PC-3 (cell line): Measurements from ENCODE around the gene INVS. TPM values are rescaled to one million over a fixed set of nuclear protein-coding genes. Genes with fewer than 3 reads are reported as not detected.

Experiments used
- ATAC-seq: fragments of 200-7000 bp; cut with Tn5 transposase; 2 replicates; pipeline ENCODE4 v1.9.1; 2020; ENCODE audit warnings: mild to moderate bottlenecking, moderate library complexity
- BruUV-seq: library from RNA; stranded (reverse); fragments of 400-500 nt; replicated peaks from 2 replicates; lab custom pipeline; 2021; lab: Mats Ljungman, UMichigan
- CTCF ChIA-PET: fragments of 300-600 bp; sonication (Branson Sonifier 250); formaldehyde crosslinking; loops from one replicate; lab custom pipeline; 2022; ENCODE audit warnings: antibody characterized with exemption; lab: Charles Lee
- POLR2A ChIA-PET: fragments of 300-600 bp; sonication (Branson Sonifier 250); formaldehyde crosslinking; loops from one replicate; lab custom pipeline; 2022; ENCODE audit warnings: antibody characterized with exemption; ENCODE audit not compliant: unreplicated experiment; lab: Charles Lee
- DNase-seq: peaks from one replicate; pipeline ENCODE4 v3.0.0-alpha.2; 2015
- H2AFZ ChIP-seq: fragments of 300-600 bp; sonication (generic); 2 replicates; pipeline ENCODE4 v1.6.0; 2016; ENCODE audit warnings: antibody characterized with exemption, low read length
- H3F3A ChIP-seq: fragments of 300-600 bp; sonication (generic); one replicate; pipeline ENCODE4 v1.6.0; 2017; ENCODE audit warnings: antibody characterized with exemption, low read length, control low read depth, mild to moderate bottlenecking; ENCODE audit not compliant: unreplicated experiment
- H3K27ac ChIP-seq: fragments of 300-600 bp; sonication (generic); 2 replicates; pipeline ENCODE4 v1.5.1; 2016; ENCODE audit warnings: mild to moderate bottlenecking, low read length
- H3K27me3 ChIP-seq: fragments of 300-600 bp; sonication (generic); 2 replicates; pipeline ENCODE4 v1.6.1; 2016; ENCODE audit warnings: low read length, mixed read lengths
- H3K36me3 ChIP-seq: fragments of 300-600 bp; sonication (generic); 2 replicates; pipeline ENCODE4 v1.6.1; 2016; ENCODE audit warnings: low read depth, mixed run types, low read length, mixed read lengths
- H3K4me1 ChIP-seq: fragments of 300-600 bp; sonication (generic); 2 replicates; pipeline ENCODE4 v1.5.1; 2016; ENCODE audit warnings: low read length; ENCODE audit not compliant: insufficient read depth
- H3K4me2 ChIP-seq: fragments of 300-600 bp; sonication (generic); 2 replicates; pipeline ENCODE4 v1.6.0; 2016; ENCODE audit warnings: low read length
- H3K4me3 ChIP-seq: fragments of 300-600 bp; sonication (generic); 2 replicates; pipeline ENCODE4 v1.5.1; 2016; ENCODE audit warnings: mild to moderate bottlenecking, low read length, mixed read lengths
- H3K79me2 ChIP-seq: fragments of 300-600 bp; sonication (generic); 2 replicates; pipeline ENCODE4 v1.6.1; 2017; ENCODE audit warnings: low read length, mixed read lengths
- H3K9ac ChIP-seq: fragments of 300-600 bp; sonication (generic); 2 replicates; pipeline ENCODE4 v1.6.0; 2016; ENCODE audit warnings: mild to moderate bottlenecking, low read length
- H3K9me2 ChIP-seq: fragments of 300-600 bp; sonication (generic); replicated peaks from 2 replicates; pipeline ENCODE4 v1.6.1; 2016; ENCODE audit warnings: mixed run types, low read length, mixed read lengths
- H3K9me3 ChIP-seq: fragments of 300-600 bp; sonication (generic); 2 replicates; pipeline ENCODE4 v1.6.1; 2016; ENCODE audit warnings: low read length, mixed read lengths
- H4K20me1 ChIP-seq: fragments of 300-600 bp; sonication (generic); 2 replicates; pipeline ENCODE4 v1.6.1; 2016; ENCODE audit warnings: low read length, mixed read lengths
- CTCF ChIP-seq: fragments of 300-600 bp; sonication (generic); conservative IDR thresholded peaks from 2 replicates; pipeline ENCODE4 v1.5.1; 2017; ENCODE audit warnings: antibody characterized with exemption, low read depth, mild to moderate bottlenecking, low read length
- EZH2 ChIP-seq: fragments of 300-600 bp; sonication (generic); IDR thresholded peaks from one replicate; pipeline ENCODE4 v1.6.1; 2017; ENCODE audit warnings: antibody characterized with exemption, mild to moderate bottlenecking, low read length; ENCODE audit not compliant: unreplicated experiment
- EZH2phosphoT487 ChIP-seq: fragments of 300-600 bp; sonication (generic); IDR thresholded peaks from 2 replicates; pipeline ENCODE4 v1.6.1; 2018; ENCODE audit warnings: mild to moderate bottlenecking, antibody characterized with exemption, low read length, borderline replicate concordance
- intact Hi-C: fragments of 100-400 bp; cut with micrococcal nuclease; formaldehyde crosslinking; loops from 2 replicates; pipeline ENCODE4 v1.9.0; 2023
- total RNA-seq: library from RNA; depleted of rRNA; stranded (reverse); fragments of >200 nt; gene quantifications from 2 replicates; pipeline ENCODE4 v1.2.3, GENCODE V29; 2014

Gene INVS
- total RNA-seq, 1 experiment from 2014 or later: 8.9 TPM

GRCh38 chr9:100308965-100309564 is 210.0 kb downstream of the INVS start:
- DNase-seq (no peak), ATAC-seq (no peak)
- Histone ChIP-seq H3K36me3 (peaks cover 27% of the 10 kb centered on the region), H3K9ac (no peak overlapping the region), H3K79me2 (peaks cover 13% of the 10 kb centered on the region; the same call in 1 of the 2 replicates), H3K4me3 (no peak overlapping the region), H3K4me2 (no peak overlapping the region), H3F3A (no peaks in the 10 kb centered on the region), H4K20me1 (no peaks in the 10 kb centered on the region), H3K27me3 (no peaks in the 10 kb centered on the region), H3K9me3 (no peaks in the 10 kb centered on the region), H3K4me1 (no peaks in the 10 kb centered on the region), H3K9me2 (no peaks in the 10 kb centered on the region), H3K27ac (no peak overlapping the region), H2AFZ (no peak overlapping the region)
- intact Hi-C loops: no loop called here
- TF ChIP-seq EZH2: no peak
- no peak for TF ChIP-seq EZH2phosphoT487
- TF ChIP-seq CTCF: no peak
- POLR2A ChIA-PET: no interaction called here
- BruUV-seq: no TSS peak
- CTCF ChIA-PET: no interaction called here

GRCh38 chr9:100309992-100310391 is 210.9 kb downstream of the INVS start:
- no peak for TF ChIP-seq CTCF
- TF ChIP-seq EZH2: no peak
- no peak for TF ChIP-seq EZH2phosphoT487
- no peak overlapping the region for H3K4me2 ChIP-seq
- POLR2A ChIA-PET: no interaction called here

GRCh38 chr9:100315561-100315960 is 216.5 kb downstream of the INVS start:
- ChIA-PET CTCF (no interaction called here), POLR2A (no interaction called here)
- Histone ChIP-seq H4K20me1 (0 out of 2 replicates have a peak, but pooled peaks cover 6% of the 10 kb centered on the region), H2AFZ (no peak overlapping the region), H3K4me1 (peaks cover 15% of the 10 kb centered on the region), H3K9me3 (no peaks in the 10 kb centered on the region), H3K9me2 (no peaks in the 10 kb centered on the region), H3K36me3 (peaks cover 35% of the 10 kb centered on the region), H3K27ac (no peak overlapping the region), H3K79me2 (peaks cover 37% of the 10 kb centered on the region), H3K27me3 (no peaks in the 10 kb centered on the region), H3K4me2 (no peak overlapping the region), H3K9ac (no peak overlapping the region), H3K4me3 (no peak overlapping the region), H3F3A (no peaks in the 10 kb centered on the region)
- no TSS peak for BruUV-seq
- ATAC-seq (no peak), DNase-seq (no peak)
- TF ChIP-seq CTCF (no peak), EZH2 (no peak), EZH2phosphoT487 (no peak)
- intact Hi-C loops: no loop called here

More at GRCh38 chr9:100309992-100310391, 210.9 kb downstream of the INVS start:
- no peaks in the 10 kb centered on the region for H3F3A ChIP-seq
- no peaks in the 10 kb centered on the region for H3K4me1 ChIP-seq
- H3K9me3 ChIP-seq: no peaks in the 10 kb centered on the region
- no peak overlapping the region for H3K9ac ChIP-seq
- H3K4me3 ChIP-seq: no peak overlapping the region
- H2AFZ ChIP-seq: no peak overlapping the region
- no peak overlapping the region for H3K27ac ChIP-seq
- no peaks in the 10 kb centered on the region for H4K20me1 ChIP-seq
- H3K9me2 ChIP-seq: no peaks in the 10 kb centered on the region
- peaks cover 25% of the 10 kb centered on the region for H3K36me3 ChIP-seq
- intact Hi-C loops: no loop called here
- CTCF ChIA-PET: no interaction called here
- DNase-seq (no peak), ATAC-seq (no peak)
- no TSS peak for BruUV-seq
- no peaks in the 10 kb centered on the region for H3K27me3 ChIP-seq
- peaks cover 15% of the 10 kb centered on the region for H3K79me2 ChIP-seq
